Activated CD8-positive, alpha-beta T cell treated with anti-CD3 and anti-CD28 coated beads for 36 hours (primary cell): ENCODE measurements around the gene ZC3H10. TPM values are rescaled to one million over a fixed set of nuclear protein-coding genes. Genes with fewer than 3 reads are reported as not detected.

Experiments
- ATAC-seq: fragments of 200-7000 bp; cut with Tn5 transposase; one replicate; pipeline ENCODE4 v1.10.0; 2021; ENCODE audit warnings: mild to moderate bottlenecking, moderate library complexity
- CTCF ChIA-PET: fragments of 350-600 bp; sonication (Branson Sonifier 250); formaldehyde crosslinking; loops from one replicate; lab custom pipeline; 2021; ENCODE audit warnings: antibody characterized with exemption; lab: Charles Lee
- POLR2A ChIA-PET: fragments of 350-600 bp; sonication (Branson Sonifier 250); formaldehyde crosslinking; loops from one replicate; lab custom pipeline; 2021; ENCODE audit warnings: antibody characterized with exemption; lab: Charles Lee
- DNase-seq: peaks from one replicate; pipeline ENCODE4 v3.0.0-alpha.2; 2020
- H3K27ac Mint-ChIP-seq: one replicate; pipeline ENCODE4 v1.8.0; 2021; ENCODE audit warnings: mild to moderate bottlenecking, mixed read lengths
- H3K27me3 Mint-ChIP-seq: one replicate; pipeline ENCODE4 v1.8.0; 2021; ENCODE audit warnings: mixed read lengths
- H3K36me3 Mint-ChIP-seq: one replicate; pipeline ENCODE4 v1.8.0; 2021; ENCODE audit warnings: low read depth, mixed read lengths
- H3K4me1 Mint-ChIP-seq: one replicate; pipeline ENCODE4 v1.8.0; 2021; ENCODE audit warnings: low read depth, mixed read lengths
- H3K4me3 Mint-ChIP-seq: one replicate; pipeline ENCODE4 v1.8.0; 2021; ENCODE audit warnings: mild to moderate bottlenecking, moderate library complexity, mixed read lengths
- H3K9me3 Mint-ChIP-seq: one replicate; pipeline ENCODE4 v1.8.0; 2021; ENCODE audit warnings: mixed read lengths
- CTCF ChIP-seq: fragments of 200-600 bp; IDR thresholded peaks from one replicate; pipeline ENCODE4 v1.8.0; 2022; ENCODE audit warnings: antibody characterized with exemption, mild to moderate bottlenecking
- intact Hi-C: fragments of 100-400 bp; cut with micrococcal nuclease; formaldehyde crosslinking; loops from one replicate; pipeline ENCODE4 v1.10.0; 2022
- total RNA-seq, 2 experiments: library from RNA; stranded (reverse); gene quantifications; one replicate each; pipeline ENCODE4 v1.2.3, GENCODE V29; 2021

Gene ZC3H10
- total RNA-seq, 2 experiments from 2014 or later: 6.8 to 7.2 TPM

DNA sequence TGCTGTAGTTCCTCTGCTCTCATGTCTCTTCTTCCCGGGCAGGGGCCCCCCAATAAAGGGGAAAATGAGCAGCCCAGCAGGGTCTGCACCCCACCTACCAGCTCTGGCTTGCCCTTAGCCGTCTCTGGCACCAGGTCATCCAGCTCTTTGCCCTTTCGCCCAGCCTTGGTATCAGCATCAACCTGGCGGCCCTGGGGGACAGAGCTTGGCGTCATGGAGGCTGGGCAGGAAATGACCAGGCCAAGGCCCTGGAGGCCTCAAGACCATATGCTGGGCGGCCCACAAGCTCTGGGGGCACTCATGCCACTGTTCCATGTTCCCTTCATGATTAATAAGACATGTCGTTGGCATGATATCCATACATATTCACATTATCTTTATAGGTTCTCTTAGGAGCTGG is 54.8 kb downstream of the ZC3H10 start:
- H3K4me3 Mint-ChIP-seq: no peak overlapping the region
- no peaks in the 10 kb centered on the region for H3K27me3 Mint-ChIP-seq
- H3K27ac Mint-ChIP-seq: peak overlapping the region; percentile 30
- DNase-seq (no peak), ATAC-seq (no peak)
- ChIA-PET POLR2A (interaction anchor here (0.8 to 5.4 kb wide), 4 partner anchors 8 to 21 kb away, joined by 3 to 51 read pairs (median 6); partner anchors contain the start of gene MYL6), CTCF (interaction anchor here (0.8 to 3.0 kb wide), 2 partner anchors 14 to 16 kb away, joined by 3 to 22 read pairs; partner anchors contain the start of genes MYL6 and SMARCC2)
- no peaks in the 10 kb centered on the region for H3K9me3 Mint-ChIP-seq
- TF ChIP-seq CTCF: no peak
- intact Hi-C loops: no loop called here
- H3K36me3 Mint-ChIP-seq: peaks cover 50% of the 10 kb centered on the region
- H3K4me1 Mint-ChIP-seq: no peaks in the 10 kb centered on the region

Other genes starting within 250 kb of the ZC3H10 start
- gene PYM1, start 190.4 kb upstream of the ZC3H10 start, total RNA-seq: 10 to 100 TPM; 22.1 to 22.9 TPM
- 100 to 1,000 TPM; 350 to 353 TPM for gene DGKA, start 187.1 kb upstream of the ZC3H10 start, total RNA-seq
- 1 to 10 TPM in 1 of 2 experiments, under 1 TPM in 1; 0.65 to 1.2 TPM for gene PMEL, start 152.2 kb upstream of the ZC3H10 start, total RNA-seq
- 10 to 100 TPM; 86.7 to 90.1 TPM for gene CDK2, start 151.4 kb upstream of the ZC3H10 start, total RNA-seq
- 10 to 100 TPM; 26.0 to 32.4 TPM for gene RAB5B, start 144.2 kb upstream of the ZC3H10 start, total RNA-seq
- gene SUOX, start 121.0 kb upstream of the ZC3H10 start, total RNA-seq: 1 to 10 TPM; 4.6 to 6.2 TPM
- gene IKZF4, start 97.2 kb upstream of the ZC3H10 start, total RNA-seq: 10 to 100 TPM; 20.5 to 20.8 TPM
- gene RPS26, start 76.3 kb upstream of the ZC3H10 start, total RNA-seq: 10 to 100 TPM; 29.7 to 29.8 TPM
- gene ERBB3, start 38.1 kb upstream of the ZC3H10 start, total RNA-seq: under 1 TPM; 0.98 to 0.99 TPM
- 100 to 1,000 TPM; 447 to 455 TPM for gene PA2G4, start 13.7 kb upstream of the ZC3H10 start, total RNA-seq
- 1,000 to 10,000 TPM; 5,401 to 5,452 TPM for gene RPL41, start 1.6 kb upstream of the ZC3H10 start, total RNA-seq
- 100 to 1,000 TPM; 154 to 160 TPM for gene ESYT1, start 10.0 kb downstream of the ZC3H10 start, total RNA-seq
- 10 to 100 TPM; 60.3 to 66.9 TPM for gene MYL6B, start 34.3 kb downstream of the ZC3H10 start, total RNA-seq
- gene MYL6, start 40.1 kb downstream of the ZC3H10 start, total RNA-seq: 100 to 1,000 TPM; 647 to 663 TPM
- 10 to 100 TPM; 79.3 to 87.9 TPM for gene SMARCC2, start 71.2 kb downstream of the ZC3H10 start, total RNA-seq
- gene RNF41, start 103.7 kb downstream of the ZC3H10 start, total RNA-seq: 10 to 100 TPM; 23.4 to 27.4 TPM
- gene NABP2, start 106.1 kb downstream of the ZC3H10 start, total RNA-seq: 10 to 100 TPM; 58.7 to 60.2 TPM
- under 1 TPM; 0.41 to 0.54 TPM for gene SLC39A5, start 111.8 kb downstream of the ZC3H10 start, total RNA-seq
- gene ANKRD52, start 140.1 kb downstream of the ZC3H10 start, total RNA-seq: 10 to 100 TPM; 23.3 to 31.3 TPM
- gene COQ10A, start 148.7 kb downstream of the ZC3H10 start, total RNA-seq: 1 to 10 TPM; 7.9 to 9.6 TPM
- 100 to 1,000 TPM; 292 to 297 TPM for gene CS, start 182.1 kb downstream of the ZC3H10 start, total RNA-seq
- gene CNPY2, start 197.7 kb downstream of the ZC3H10 start, total RNA-seq: 10 to 100 TPM; 81.0 to 81.7 TPM
- gene PAN2, start 215.7 kb downstream of the ZC3H10 start, total RNA-seq: 10 to 100 TPM; 55.7 to 69.0 TPM
- 10 to 100 TPM; 41.3 to 41.5 TPM for gene IL23A, start 220.6 kb downstream of the ZC3H10 start, total RNA-seq
- gene STAT2, start 241.8 kb downstream of the ZC3H10 start, total RNA-seq: 10 to 100 TPM; 64.4 to 69.7 TPM
- gene APOF, start 244.6 kb downstream of the ZC3H10 start, total RNA-seq: not detected